ENCODE results near the gene CDC37.
"Not testable (repeated sequence)": the region's sequence is repeated elsewhere in the genome, so short reads cannot be mapped to it uniquely, and the experiment has no call there.

Gene CDC37

GRCh38 chr19:10390652-10391286 is 12.6 kb downstream of the CDC37 start:
- TF ChIP-seq GLIS3 (CRISPR knock-in tag; IDR thresholded peaks at IDR 0.05) (no peak), ZFP3 (CRISPR knock-in tag; IDR thresholded peaks at IDR 0.05) (peak; percentile 56)
- peak; percentile 74 for ATAC-seq

GRCh38 chr19:10389863-10390262 is 13.5 kb downstream of the CDC37 start:
- TF ChIP-seq ZFP30 (CRISPR knock-in tag; IDR thresholded peaks at IDR 0.05) (no peak), OSR1 (CRISPR knock-in tag; IDR thresholded peaks at IDR 0.05) (no peak), TOX (CRISPR knock-in tag; IDR thresholded peaks at IDR 0.05; ENCODE audit: borderline replicate concordance) (no peak), PPARA (CRISPR knock-in tag; IDR thresholded peaks at IDR 0.05; ENCODE audit: borderline replicate concordance) (no peak), ZC3H10 (CRISPR knock-in tag; IDR thresholded peaks at IDR 0.05) (no peak), ZFP3 (CRISPR knock-in tag; IDR thresholded peaks at IDR 0.05) (no peak), POU6F1 (CRISPR knock-in tag; IDR thresholded peaks at IDR 0.05; ENCODE audit: borderline replicate concordance, low read depth) (no peak), GLIS3 (CRISPR knock-in tag; IDR thresholded peaks at IDR 0.05) (no peak), SNAI2 (CRISPR knock-in tag; IDR thresholded peaks at IDR 0.05) (no peak), ISL1 (CRISPR knock-in tag; IDR thresholded peaks at IDR 0.05) (no peak)
- peak; percentile 33 for ATAC-seq

GRCh38 chr19:10388957-10389356 is 14.4 kb downstream of the CDC37 start:
- TF ChIP-seq TOX (CRISPR knock-in tag; IDR thresholded peaks at IDR 0.05; ENCODE audit: borderline replicate concordance), result no peak
- no peak for TF ChIP-seq ZC3H10 (CRISPR knock-in tag; IDR thresholded peaks at IDR 0.05)
- TF ChIP-seq POU6F1 (CRISPR knock-in tag; IDR thresholded peaks at IDR 0.05; ENCODE audit: borderline replicate concordance, low read depth), result no peak
- no peak for TF ChIP-seq ZNF565 (CRISPR knock-in tag; conservative IDR thresholded peaks at IDR 0.05; ENCODE audit: low read depth)
- TF ChIP-seq ZNF70 (CRISPR knock-in tag; IDR thresholded peaks at IDR 0.05), result no peak
- TF ChIP-seq ISL1 (CRISPR knock-in tag; IDR thresholded peaks at IDR 0.05), result no peak
- no peak for TF ChIP-seq ARNTL (CRISPR knock-in tag; IDR thresholded peaks at IDR 0.05; ENCODE audit: borderline replicate concordance, low read depth)
- no peak for TF ChIP-seq ESRRG (CRISPR knock-in tag; IDR thresholded peaks at IDR 0.05)
- no peak for TF ChIP-seq TCF4 (CRISPR knock-in tag; IDR thresholded peaks at IDR 0.05; ENCODE audit: borderline replicate concordance)
- TF ChIP-seq, protein P1, sequence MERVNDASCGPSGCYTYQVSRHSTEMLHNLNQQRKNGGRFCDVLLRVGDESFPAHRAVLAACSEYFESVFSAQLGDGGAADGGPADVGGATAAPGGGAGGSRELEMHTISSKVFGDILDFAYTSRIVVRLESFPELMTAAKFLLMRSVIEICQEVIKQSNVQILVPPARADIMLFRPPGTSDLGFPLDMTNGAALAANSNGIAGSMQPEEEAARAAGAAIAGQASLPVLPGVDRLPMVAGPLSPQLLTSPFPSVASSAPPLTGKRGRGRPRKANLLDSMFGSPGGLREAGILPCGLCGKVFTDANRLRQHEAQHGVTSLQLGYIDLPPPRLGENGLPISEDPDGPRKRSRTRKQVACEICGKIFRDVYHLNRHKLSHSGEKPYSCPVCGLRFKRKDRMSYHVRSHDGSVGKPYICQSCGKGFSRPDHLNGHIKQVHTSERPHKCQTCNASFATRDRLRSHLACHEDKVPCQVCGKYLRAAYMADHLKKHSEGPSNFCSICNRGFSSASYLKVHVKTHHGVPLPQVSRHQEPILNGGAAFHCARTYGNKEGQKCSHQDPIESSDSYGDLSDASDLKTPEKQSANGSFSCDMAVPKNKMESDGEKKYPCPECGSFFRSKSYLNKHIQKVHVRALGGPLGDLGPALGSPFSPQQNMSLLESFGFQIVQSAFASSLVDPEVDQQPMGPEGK (CRISPR knock-in tag; IDR thresholded peaks at IDR 0.05; ENCODE audit: borderline replicate concordance), result no peak
- TF ChIP-seq GLIS3 (CRISPR knock-in tag; IDR thresholded peaks at IDR 0.05), result no peak
- TF ChIP-seq PPARA (CRISPR knock-in tag; IDR thresholded peaks at IDR 0.05; ENCODE audit: borderline replicate concordance), result no peak
- no peak for TF ChIP-seq BACH2 (CRISPR knock-in tag; IDR thresholded peaks at IDR 0.05; ENCODE audit: borderline replicate concordance)
- no peak for TF ChIP-seq TSHZ2 (CRISPR knock-in tag; IDR thresholded peaks at IDR 0.05)
- ATAC-seq, result peak; percentile 81

DNA sequence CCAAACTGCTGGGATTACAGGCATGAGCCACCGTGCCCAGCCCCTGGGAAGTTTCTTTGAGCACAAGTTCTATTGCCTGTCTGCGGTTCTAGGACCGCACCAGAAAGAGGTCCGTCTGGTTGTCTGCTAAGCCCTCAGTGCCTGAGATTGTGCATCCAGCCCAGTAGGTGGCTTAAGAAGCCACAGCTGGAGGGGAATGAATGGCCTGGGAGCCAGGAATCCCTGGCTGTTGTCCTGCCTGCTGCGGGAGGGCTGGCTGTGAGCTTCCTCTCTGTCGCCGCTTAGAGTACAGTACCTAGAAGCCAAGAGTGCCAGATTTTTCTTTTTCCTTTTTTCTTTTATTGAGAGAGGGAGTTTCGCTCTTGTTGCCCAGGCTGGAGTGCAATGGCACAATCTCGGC is 18.8 kb downstream of the CDC37 start:
- no peak for TF ChIP-seq TOX (CRISPR knock-in tag; IDR thresholded peaks at IDR 0.05; ENCODE audit: borderline replicate concordance)
- no peak for TF ChIP-seq POU6F1 (CRISPR knock-in tag; IDR thresholded peaks at IDR 0.05; ENCODE audit: borderline replicate concordance, low read depth)
- ATAC-seq, result no peak

GRCh38 chr19:10383223-10383499 is 20.2 kb downstream of the CDC37 start:
- ATAC-seq, result not testable (repeated sequence)
